ENCODE data around the gene MTG2.

The MTG2 gene

GRCh38 chr20:62246872-62247652 lies 64.2 kb downstream of the MTG2 start:
- no peak for DNase-seq (ENCODE audit: low read depth in 1 of 2, low spot score in 1 of 2)

GRCh38 chr20:62248890-62249560 lies 66.2 kb downstream of the MTG2 start:
- DNase-seq (ENCODE audit: low read depth in 1 of 2, low spot score in 1 of 2), result no peak

- no peak for DNase-seq (ENCODE audit: low read depth in 1 of 2, low spot score in 1 of 2)
Measured at GRCh38 chr20:62252342-62252966, 69.6 kb downstream of the MTG2 start.

All from activated CD4-positive, alpha-beta T cell treated with anti-CD3 and anti-CD28 coated beads, Interleukin-2, amount 50 U/mL, for 24 hours (primary cell).